Esophagus squamous epithelium (tissue), 4 donors: ENCODE results near the gene DNAJC5G.

ENCODE experiments used
- POLR2A ChIP-seq, 4 donors: fragments of 450-650 bp; IDR thresholded peaks; one replicate each; pipeline ENCODE4 v1.6.1; 2017; ENCODE audit warnings: antibody characterized with exemption in 4 of 4, mild to moderate bottlenecking in 4 of 4, moderate library complexity in 3 of 4
- TF ChIP-seq, protein P1 (sequence below), 6 experiments: fragments of 450-650 bp in 4 of 6; fragments of 200-600 bp in 2 of 6; sonication (generic) in 2 of 6; IDR thresholded peaks; one replicate each; pipeline ENCODE4 v1.5.1; 2016 to 2019; ENCODE audit warnings: antibody characterized with exemption in 6 of 6, mild to moderate bottlenecking in 4 of 6, moderate library complexity in 4 of 6

DNA sequence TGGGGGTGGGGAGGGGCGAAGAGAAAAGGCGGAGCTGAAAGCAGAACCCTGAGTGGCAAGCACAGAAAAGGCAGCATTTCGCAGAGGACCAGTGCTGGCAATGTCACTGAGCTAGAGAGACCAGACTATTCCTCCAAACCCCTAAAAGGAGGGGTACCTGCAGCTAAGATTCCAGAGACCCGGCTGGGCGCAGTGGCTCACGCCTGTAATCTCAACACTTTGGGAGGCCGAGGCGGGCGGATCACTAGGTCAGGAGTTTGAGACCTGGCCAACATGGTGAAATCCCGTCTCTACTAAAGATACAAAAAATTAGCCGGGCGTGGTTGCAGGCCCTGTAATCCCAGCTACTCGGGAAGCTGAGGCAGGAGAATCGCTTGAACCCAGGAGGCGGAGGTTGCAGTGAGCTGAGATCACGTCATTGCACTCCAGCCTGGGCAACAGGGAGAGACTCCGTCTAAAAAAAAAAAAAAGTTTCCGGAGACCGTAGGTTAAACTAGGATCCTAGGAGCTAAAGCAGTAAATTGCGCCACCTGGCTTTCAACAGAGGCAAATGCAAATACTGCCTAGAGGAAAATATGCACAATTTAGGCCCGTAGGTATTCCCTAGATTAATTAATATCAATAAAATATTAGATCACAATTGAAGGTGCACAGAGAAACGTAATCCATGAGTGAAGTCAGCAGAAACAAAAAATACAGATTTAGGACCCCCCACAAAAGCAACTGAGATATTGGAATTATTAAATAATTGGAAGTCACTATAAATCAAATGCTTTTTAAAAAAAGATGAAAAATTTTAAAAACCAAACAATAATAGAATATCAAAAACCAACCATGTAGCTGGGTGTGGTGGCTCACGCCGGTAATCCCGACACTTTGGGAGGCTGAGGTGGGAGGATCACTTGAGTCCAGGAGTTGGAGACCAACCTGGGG lies 28.1 kb downstream of the DNAJC5G start:
- TF ChIP-seq, protein P1, sequence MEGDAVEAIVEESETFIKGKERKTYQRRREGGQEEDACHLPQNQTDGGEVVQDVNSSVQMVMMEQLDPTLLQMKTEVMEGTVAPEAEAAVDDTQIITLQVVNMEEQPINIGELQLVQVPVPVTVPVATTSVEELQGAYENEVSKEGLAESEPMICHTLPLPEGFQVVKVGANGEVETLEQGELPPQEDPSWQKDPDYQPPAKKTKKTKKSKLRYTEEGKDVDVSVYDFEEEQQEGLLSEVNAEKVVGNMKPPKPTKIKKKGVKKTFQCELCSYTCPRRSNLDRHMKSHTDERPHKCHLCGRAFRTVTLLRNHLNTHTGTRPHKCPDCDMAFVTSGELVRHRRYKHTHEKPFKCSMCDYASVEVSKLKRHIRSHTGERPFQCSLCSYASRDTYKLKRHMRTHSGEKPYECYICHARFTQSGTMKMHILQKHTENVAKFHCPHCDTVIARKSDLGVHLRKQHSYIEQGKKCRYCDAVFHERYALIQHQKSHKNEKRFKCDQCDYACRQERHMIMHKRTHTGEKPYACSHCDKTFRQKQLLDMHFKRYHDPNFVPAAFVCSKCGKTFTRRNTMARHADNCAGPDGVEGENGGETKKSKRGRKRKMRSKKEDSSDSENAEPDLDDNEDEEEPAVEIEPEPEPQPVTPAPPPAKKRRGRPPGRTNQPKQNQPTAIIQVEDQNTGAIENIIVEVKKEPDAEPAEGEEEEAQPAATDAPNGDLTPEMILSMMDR (IDR thresholded peaks at IDR 0.05), result peak; percentile 83 to 91 (median 89)
- no peak for TF ChIP-seq POLR2A (IDR thresholded peaks at IDR 0.05)
